Measurements from ENCODE around the gene SH3GL2.

The SH3GL2 gene

GRCh38 chr9:17793713-17794622 lies 215.1 kb downstream of the SH3GL2 start:
- no peaks in the 10 kb centered on the region for H3K36me3 ChIP-seq (ENCODE audit: control insufficient read depth in 1 of 2, insufficient read depth in 2 of 2, low read length in 2 of 2)
- H3K4me1 ChIP-seq (ENCODE audit: control insufficient read depth in 1 of 2, insufficient read depth in 2 of 2, low read length in 2 of 2) = no peaks in the 10 kb centered on the region
- H3K27me3 ChIP-seq (ENCODE audit: low read depth, low read length) = no peaks in the 10 kb centered on the region
- H3K4me3 ChIP-seq (ENCODE audit: low read depth in 1 of 2, low read length in 2 of 2) = no peak overlapping the region
- H3K27ac ChIP-seq (ENCODE audit: low read length) = no peak overlapping the region
- no peaks in the 10 kb centered on the region for H3K9me3 ChIP-seq (ENCODE audit: control insufficient read depth in 1 of 2, low read length in 2 of 2)

GRCh38 chr9:17795744-17796143 lies 216.9 kb downstream of the SH3GL2 start:
- Histone ChIP-seq H3K27me3 (ENCODE audit: low read depth, low read length) (no peaks in the 10 kb centered on the region), H3K4me3 (ENCODE audit: low read depth in 1 of 2, low read length in 2 of 2) (no peak overlapping the region), H3K9me3 (ENCODE audit: control insufficient read depth in 1 of 2, low read length in 2 of 2) (no peaks in the 10 kb centered on the region), H3K4me1 (ENCODE audit: control insufficient read depth in 1 of 2, insufficient read depth in 2 of 2, low read length in 2 of 2) (no peaks in the 10 kb centered on the region), H3K27ac (ENCODE audit: low read length) (no peak overlapping the region), H3K36me3 (ENCODE audit: control insufficient read depth in 1 of 2, insufficient read depth in 2 of 2, low read length in 2 of 2) (no peaks in the 10 kb centered on the region)

- H3K4me3 ChIP-seq (ENCODE audit: low read depth in 1 of 2, low read length in 2 of 2) = no peak overlapping the region
- no peaks in the 10 kb centered on the region for H3K9me3 ChIP-seq (ENCODE audit: control insufficient read depth in 1 of 2, low read length in 2 of 2)
- H3K27ac ChIP-seq (ENCODE audit: low read length) = no peak overlapping the region
- no peaks in the 10 kb centered on the region for H3K36me3 ChIP-seq (ENCODE audit: control insufficient read depth in 1 of 2, insufficient read depth in 2 of 2, low read length in 2 of 2)
- H3K27me3 ChIP-seq (ENCODE audit: low read depth, low read length) = no peaks in the 10 kb centered on the region
- no peaks in the 10 kb centered on the region for H3K4me1 ChIP-seq (ENCODE audit: control insufficient read depth in 1 of 2, insufficient read depth in 2 of 2, low read length in 2 of 2)
Observed at GRCh38 chr9:17799369-17799768, 220.5 kb downstream of the SH3GL2 start.

- H3K9me3 ChIP-seq (ENCODE audit: control insufficient read depth in 1 of 2, low read length in 2 of 2) = no peaks in the 10 kb centered on the region
- H3K4me1 ChIP-seq (ENCODE audit: control insufficient read depth in 1 of 2, insufficient read depth in 2 of 2, low read length in 2 of 2) = no peaks in the 10 kb centered on the region
- no peak overlapping the region for H3K27ac ChIP-seq (ENCODE audit: low read length)
Observed at GRCh38 chr9:17800418-17800817, 221.6 kb downstream of the SH3GL2 start.

GRCh38 chr9:17802249-17802857 lies 223.5 kb downstream of the SH3GL2 start:
- H3K27ac ChIP-seq (ENCODE audit: low read length) = no peak overlapping the region
- no peaks in the 10 kb centered on the region for H3K27me3 ChIP-seq (ENCODE audit: low read depth, low read length)
- H3K36me3 ChIP-seq (ENCODE audit: control insufficient read depth in 1 of 2, insufficient read depth in 2 of 2, low read length in 2 of 2) = no peaks in the 10 kb centered on the region
- H3K4me3 ChIP-seq (ENCODE audit: low read depth in 1 of 2, low read length in 2 of 2) = no peak overlapping the region
- no peaks in the 10 kb centered on the region for H3K9me3 ChIP-seq (ENCODE audit: control insufficient read depth in 1 of 2, low read length in 2 of 2)
- H3K4me1 ChIP-seq (ENCODE audit: control insufficient read depth in 1 of 2, insufficient read depth in 2 of 2, low read length in 2 of 2) = no peaks in the 10 kb centered on the region

More at GRCh38 chr9:17800418-17800817, 221.6 kb downstream of the SH3GL2 start:
- H3K4me3 ChIP-seq (ENCODE audit: low read depth in 1 of 2, low read length in 2 of 2) = no peak overlapping the region
- H3K36me3 ChIP-seq (ENCODE audit: control insufficient read depth in 1 of 2, insufficient read depth in 2 of 2, low read length in 2 of 2) = no peaks in the 10 kb centered on the region
- H3K27me3 ChIP-seq (ENCODE audit: low read depth, low read length) = no peaks in the 10 kb centered on the region

GRCh38 chr9:17807613-17808282 lies 228.9 kb downstream of the SH3GL2 start:
- peaks cover 0 to 10% of the 10 kb centered on the region in 2 donors for H3K4me1 ChIP-seq (ENCODE audit: control insufficient read depth in 1 of 2, insufficient read depth in 2 of 2, low read length in 2 of 2)
- H3K4me3 ChIP-seq (ENCODE audit: low read depth in 1 of 2, low read length in 2 of 2) = no peak overlapping the region
- H3K27ac ChIP-seq (ENCODE audit: low read length) = no peak overlapping the region
- H3K9me3 ChIP-seq (ENCODE audit: control insufficient read depth in 1 of 2, low read length in 2 of 2) = no peaks in the 10 kb centered on the region
- no peaks in the 10 kb centered on the region for H3K36me3 ChIP-seq (ENCODE audit: control insufficient read depth in 1 of 2, insufficient read depth in 2 of 2, low read length in 2 of 2)
- no peaks in the 10 kb centered on the region for H3K27me3 ChIP-seq (ENCODE audit: low read depth, low read length)

GRCh38 chr9:17810317-17810716 lies 231.5 kb downstream of the SH3GL2 start:
- Histone ChIP-seq H3K27me3 (ENCODE audit: low read depth, low read length) (no peaks in the 10 kb centered on the region), H3K4me1 (ENCODE audit: control insufficient read depth in 1 of 2, insufficient read depth in 2 of 2, low read length in 2 of 2) (peaks cover 0 to 10% of the 10 kb centered on the region in 2 donors), H3K27ac (ENCODE audit: low read length) (no peak overlapping the region), H3K36me3 (ENCODE audit: control insufficient read depth in 1 of 2, insufficient read depth in 2 of 2, low read length in 2 of 2) (no peaks in the 10 kb centered on the region), H3K9me3 (ENCODE audit: control insufficient read depth in 1 of 2, low read length in 2 of 2) (no peaks in the 10 kb centered on the region), H3K4me3 (ENCODE audit: low read depth in 1 of 2, low read length in 2 of 2) (no peak overlapping the region)

- Histone ChIP-seq H3K4me3 (ENCODE audit: low read depth in 1 of 2, low read length in 2 of 2) (peak overlapping the region in 1 of 2 donors; percentile 16), H3K36me3 (ENCODE audit: control insufficient read depth in 1 of 2, insufficient read depth in 2 of 2, low read length in 2 of 2) (no peaks in the 10 kb centered on the region), H3K27ac (ENCODE audit: low read length) (no peak overlapping the region), H3K9me3 (ENCODE audit: control insufficient read depth in 1 of 2, low read length in 2 of 2) (no peaks in the 10 kb centered on the region), H3K4me1 (ENCODE audit: control insufficient read depth in 1 of 2, insufficient read depth in 2 of 2, low read length in 2 of 2) (peaks cover 0 to 10% of the 10 kb centered on the region in 2 donors), H3K27me3 (ENCODE audit: low read depth, low read length) (no peaks in the 10 kb centered on the region)
Observed at GRCh38 chr9:17810728-17811571, 232.1 kb downstream of the SH3GL2 start.

- Histone ChIP-seq H3K36me3 (ENCODE audit: control insufficient read depth in 1 of 2, insufficient read depth in 2 of 2, low read length in 2 of 2) (no peaks in the 10 kb centered on the region), H3K4me1 (ENCODE audit: control insufficient read depth in 1 of 2, insufficient read depth in 2 of 2, low read length in 2 of 2) (peaks cover 0 to 10% of the 10 kb centered on the region in 2 donors), H3K27ac (ENCODE audit: low read length) (no peak overlapping the region), H3K27me3 (ENCODE audit: low read depth, low read length) (no peaks in the 10 kb centered on the region), H3K4me3 (ENCODE audit: low read depth in 1 of 2, low read length in 2 of 2) (no peak overlapping the region), H3K9me3 (ENCODE audit: control insufficient read depth in 1 of 2, low read length in 2 of 2) (no peaks in the 10 kb centered on the region)
Observed at GRCh38 chr9:17813798-17814197, 234.9 kb downstream of the SH3GL2 start.

GRCh38 chr9:17816431-17817027 lies 237.7 kb downstream of the SH3GL2 start:
- peaks cover 0 to 7% of the 10 kb centered on the region in 2 donors for H3K4me1 ChIP-seq (ENCODE audit: control insufficient read depth in 1 of 2, insufficient read depth in 2 of 2, low read length in 2 of 2)
- no peak overlapping the region for H3K27ac ChIP-seq (ENCODE audit: low read length)
- no peaks in the 10 kb centered on the region for H3K9me3 ChIP-seq (ENCODE audit: control insufficient read depth in 1 of 2, low read length in 2 of 2)
- H3K4me3 ChIP-seq (ENCODE audit: low read depth in 1 of 2, low read length in 2 of 2) = no peak overlapping the region
- H3K27me3 ChIP-seq (ENCODE audit: low read depth, low read length) = no peaks in the 10 kb centered on the region
- no peaks in the 10 kb centered on the region for H3K36me3 ChIP-seq (ENCODE audit: control insufficient read depth in 1 of 2, insufficient read depth in 2 of 2, low read length in 2 of 2)
